K562 (cell line): Measurements from ENCODE around the gene AHCYL2. TPM values are rescaled to one million over a fixed set of nuclear protein-coding genes. Genes with fewer than 3 reads are reported as not detected.

ENCODE experiments used
- ATAC-seq: fragments of 200-7000 bp; cut with Tn5 transposase; 3 replicates; pipeline ENCODE4 v1.9.1; 2020; ENCODE audit warnings: moderate library complexity
- BruUV-seq: library from RNA; stranded (reverse); fragments of 400-500 nt; replicated peaks from 2 replicates; lab custom pipeline; 2021; lab: Mats Ljungman, UMichigan
- CTCF ChIA-PET: fragments of 300-600 bp; formaldehyde crosslinking; extraction: SDS; loops from one replicate; lab custom pipeline; 2021; ENCODE audit warnings: low intra/inter-chr PET ratio; lab: Yijun Ruan, JAX
- POLR2A ChIA-PET: fragments of 300-600, 350-650 bp; sonication (Branson Sonifier 250); formaldehyde crosslinking; extraction: SDS; loops from one replicate; lab custom pipeline; 2021; ENCODE audit warnings: antibody characterized with exemption, inconsistent platforms; lab: Yijun Ruan, JAX
- DNase-seq, 4 experiments: peaks; one replicate each; pipeline versions ENCODE4 v3.0.0 to v3.0.0-alpha.2; 2011 to 2018; ENCODE audit warnings: low spot score in 3 of 4, mixed read lengths in 3 of 4; ENCODE audit errors: extremely low read depth in 1 of 4
- FAIRE-seq: peaks from 2 replicates; lab custom pipeline; 2011; peaks lifted over from hg19 to GRCh38; lab: Jason Lieb, UNC
- H2AFZ ChIP-seq: 2 replicates; pipeline ENCODE4 v1.6.0; 2011; ENCODE audit warnings: low read depth, low read length, control low read depth, inconsistent platforms
- H3K27ac ChIP-seq: fragments of 200-600 bp; 3 replicates; pipeline ENCODE4 v1.8.0; 2011; ENCODE audit warnings: low read depth, mild to moderate bottlenecking, control low read depth, inconsistent platforms, low read length, moderate library complexity, mixed read lengths; ENCODE audit errors: extremely low read depth
- H3K27me3 ChIP-seq, 2 experiments: fragments of 300-600 bp in 1 of 2; 2 replicates in 1 of 2; 3 replicates in 1 of 2; pipeline versions ENCODE4 v1.6.0 to v1.8.0; 2011; ENCODE audit warnings: inconsistent platforms in 2 of 2, low read length in 2 of 2, mild to moderate bottlenecking in 1 of 2, mixed read lengths in 1 of 2, moderate library complexity in 1 of 2; ENCODE audit not compliant: control insufficient read depth in 2 of 2, insufficient read depth in 2 of 2
- H3K36me3 ChIP-seq: fragments of 300-600 bp; 3 replicates; pipeline ENCODE4 v1.8.0; 2011; ENCODE audit warnings: mild to moderate bottlenecking, low read length, inconsistent platforms; ENCODE audit not compliant: control insufficient read depth, insufficient read depth
- H3K4me1 ChIP-seq, 2 experiments: fragments of 200-600 bp in 1 of 2; replicated peaks in 1 of 2; 2 replicates in 1 of 2; 3 replicates in 1 of 2; pipeline versions ENCODE4 v1.5.1 to v1.8.0; 2011; ENCODE audit warnings: inconsistent platforms in 2 of 2, low read length in 2 of 2, mild to moderate bottlenecking in 1 of 2, mixed read lengths in 1 of 2, moderate library complexity in 1 of 2; ENCODE audit not compliant: control insufficient read depth in 2 of 2, insufficient read depth in 2 of 2
- H3K4me2 ChIP-seq: 2 replicates; pipeline ENCODE4 v1.6.1; 2011; ENCODE audit warnings: low read length, control low read depth, inconsistent platforms, mixed read lengths; ENCODE audit not compliant: insufficient read depth
- H3K4me3 ChIP-seq: fragments of 200-600 bp; sonication (generic), shearing (Covaris generic); 2 replicates; pipeline ENCODE4 v1.5.1; 2016; ENCODE audit warnings: control low read depth, inconsistent platforms
- H3K79me2 ChIP-seq: fragments of 200-600 bp; 3 replicates; pipeline ENCODE4 v1.8.0; 2011; ENCODE audit warnings: low read length, inconsistent platforms; ENCODE audit not compliant: control insufficient read depth, insufficient read depth
- H3K9ac ChIP-seq, 2 experiments: 2 replicates each; pipeline versions ENCODE4 v1.6.0 to v1.6.1; 2011; ENCODE audit warnings: low read depth in 2 of 2, low read length in 2 of 2, control low read depth in 1 of 2, inconsistent platforms in 1 of 2, mild to moderate bottlenecking in 1 of 2, mixed read lengths in 1 of 2; ENCODE audit not compliant: insufficient read depth in 1 of 2
- H3K9me1 ChIP-seq: one replicate; pipeline ENCODE4 v1.6.0; 2011; ENCODE audit warnings: inconsistent platforms, mild to moderate bottlenecking, low read length, moderate library complexity; ENCODE audit not compliant: control insufficient read depth, insufficient read depth
- H3K9me3 ChIP-seq: replicated peaks from 2 replicates; pipeline ENCODE4 v1.5.1; 2011; ENCODE audit warnings: low read depth, low read length, inconsistent platforms; ENCODE audit not compliant: control insufficient read depth, insufficient read depth
- H4K20me1 ChIP-seq: replicated peaks from 2 replicates; pipeline ENCODE4 v1.6.1; 2011; ENCODE audit warnings: low read length, inconsistent platforms, mixed read lengths; ENCODE audit not compliant: control insufficient read depth, insufficient read depth
- CEBPG ChIP-seq, 3 experiments: fragments of 200-800 bp in 1 of 3; sonication (Bioruptor generic) in 1 of 3; sonication (generic) in 1 of 3; formaldehyde crosslinking in 1 of 3; IDR thresholded peaks in 2 of 3; conservative IDR thresholded peaks in 1 of 3; 2 replicates each; pipeline versions ENCODE4 v1.6.1 to v1.8.0; 2016 to 2022; ENCODE audit warnings: missing compliant biosample characterization in 2 of 3, missing genetic modification characterization in 2 of 3, mild to moderate bottlenecking in 1 of 3, missing genetic modification reagents in 1 of 3
- CHD7 ChIP-seq: fragments of 200-600 bp; sonication (generic); IDR thresholded peaks from one replicate; pipeline ENCODE4 v1.6.1; 2012; ENCODE audit warnings: mild to moderate bottlenecking, low read depth, low read length, inconsistent platforms
- PRDM10 ChIP-seq: fragments of 450-650 bp; IDR thresholded peaks from 2 replicates; pipeline ENCODE4 v1.6.1; 2018; ENCODE audit not compliant: partially characterized antibody
- TAL1 ChIP-seq: fragments of 450-650 bp; IDR thresholded peaks from 2 replicates; pipeline ENCODE4 v1.6.1; 2016; ENCODE audit warnings: mild to moderate bottlenecking
- TBP ChIP-seq: optimal IDR thresholded peaks from 2 replicates; pipeline ENCODE3; 2011; ENCODE audit warnings: low read depth, low read length, improper control_type of control experiment
- TRIM24 ChIP-seq, 2 experiments: fragments of 450-650 bp; IDR thresholded peaks; 2 replicates each; pipeline ENCODE4 v1.6.1; 2016
- U2AF1 ChIP-seq: fragments of 200-400 bp; formaldehyde crosslinking; optimal IDR thresholded peaks from 2 replicates; pipeline ENCODE3; 2017; ENCODE audit warnings: mild to moderate bottlenecking, low read depth, low read length, moderate library complexity
- WGBS: fragments of 100-300 bp; shearing (Covaris generic); methylation state at CpG from one replicate; pipeline ENCODE4 v1.1.6; 2016; ENCODE audit warnings: low coverage, mixed read lengths; ENCODE audit not compliant: insufficient coverage; ENCODE audit errors: missing lambda C conversion rate; 5-methylcytosine and 5-hydroxymethylcytosine counted together
- in situ Hi-C: fragments of 300-500 bp; cut with MboI; formaldehyde crosslinking; loops from 4 replicates; pipeline ENCODE4 v1.15.0; 2018; ENCODE audit warnings: inconsistent platforms, mixed read lengths
- intact Hi-C: fragments of 100-400 bp; cut with micrococcal nuclease; formaldehyde crosslinking; loops from 2 replicates; pipeline ENCODE4 v1.14.2; 2022
- polyA plus RNA-seq, 8 experiments: library from polyadenylated mRNA; depleted of rRNA in 4 of 8; stranded (reverse) in 5 of 8; unstranded in 3 of 8; fragments of >200 nt; fragmentation: Nextera tagmentation in 2 of 8; fragmentation: Illumina TruSeq in 1 of 8; extraction: Ambion mirVana in 2 of 8; extraction: Trizol in 1 of 8; gene quantifications; 2 replicates each; pipeline versions ENCODE4 v1.2.1 to v1.2.3, GENCODE V29; 2011 to 2014; ENCODE audit warnings: inconsistent platforms in 1 of 8, missing spikeins in 1 of 8
- total RNA-seq, 7 experiments: library from RNA; depleted of rRNA in 6 of 7; stranded (reverse); fragments of >200 nt in 6 of 7; fragmentation: Illumina TruSeq in 2 of 7; extraction: Trizol in 2 of 7; gene quantifications; 2 replicates each; pipeline versions ENCODE4 v1.2.1 to v1.2.3, GENCODE V29; 2011 to 2021; ENCODE audit warnings: low replicate concordance in 1 of 7

Gene AHCYL2
- total and polyA plus RNA-seq, 9 of the 15 experiments (the other 6 are each of a cell fraction or from before 2014, with no cell fraction given): 0.93 to 10.5 (median 5.2) TPM

- in situ Hi-C loops (no loop called here), intact Hi-C loops (no loop called here)
- DNase-seq: no peak
- no peaks in the 10 kb centered on the region for H3K4me1 ChIP-seq
- no peaks in the 10 kb centered on the region for H3K9me3 ChIP-seq
- BruUV-seq: no TSS peak
- no peak overlapping the region for H3K4me2 ChIP-seq
- H3K4me3 ChIP-seq: no peak overlapping the region
- POLR2A ChIA-PET: interaction anchor here (1.0 kb wide), 1 partner anchor 26 kb away, joined by 3 read pairs; no protein-coding TSS in a partner anchor
- H3K9ac ChIP-seq: no peak overlapping the region
- no peaks in the 10 kb centered on the region for H3K79me2 ChIP-seq
- H2AFZ ChIP-seq: no peak overlapping the region
- no peaks in the 10 kb centered on the region for H3K9me1 ChIP-seq
- CTCF ChIA-PET: no interaction called here
- WGBS: 29% methylated on average over 3 of the region's 3 CpGs
- no peak overlapping the region for H3K27ac ChIP-seq
- no peaks in the 10 kb centered on the region for H3K36me3 ChIP-seq
- FAIRE-seq: no peak
- ATAC-seq: no peak
- peaks cover 0 to 4% of the 10 kb centered on the region in 2 experiments; a peak in 1 of 5 replicates for H3K27me3 ChIP-seq
- no peaks in the 10 kb centered on the region for H4K20me1 ChIP-seq
- TF ChIP-seq PRDM10: no peak
- no peak for TF ChIP-seq TRIM24 (IDR thresholded peaks at IDR 0.05)
- no peak for TF ChIP-seq CHD7
- TF ChIP-seq U2AF1: no peak
- TF ChIP-seq CEBPG (CRISPR knock-in tag; IDR thresholded peaks at IDR 0.05): no peak
- no peak for TF ChIP-seq CEBPG (tag; conservative IDR thresholded peaks at IDR 0.05 in 1 of 2, IDR thresholded peaks at IDR 0.05 in 1 of 2)
- no peak for TF ChIP-seq TBP
- no peak for TF ChIP-seq TAL1
Measured at GRCh38 chr7:129307592-129307991, 82.8 kb downstream of the AHCYL2 start.
